ENCODE measurements around the gene PXYLP1. TPM values are rescaled to one million over a fixed set of nuclear protein-coding genes. Genes with fewer than 3 reads are reported as not detected.
A peak's percentile ranks its signal among the peaks of the same experiment; 100 is the strongest.

PXYLP1 gene
- total RNA-seq, 2 donors from 2014 or later = 37.7 to 53.6 TPM

DNA sequence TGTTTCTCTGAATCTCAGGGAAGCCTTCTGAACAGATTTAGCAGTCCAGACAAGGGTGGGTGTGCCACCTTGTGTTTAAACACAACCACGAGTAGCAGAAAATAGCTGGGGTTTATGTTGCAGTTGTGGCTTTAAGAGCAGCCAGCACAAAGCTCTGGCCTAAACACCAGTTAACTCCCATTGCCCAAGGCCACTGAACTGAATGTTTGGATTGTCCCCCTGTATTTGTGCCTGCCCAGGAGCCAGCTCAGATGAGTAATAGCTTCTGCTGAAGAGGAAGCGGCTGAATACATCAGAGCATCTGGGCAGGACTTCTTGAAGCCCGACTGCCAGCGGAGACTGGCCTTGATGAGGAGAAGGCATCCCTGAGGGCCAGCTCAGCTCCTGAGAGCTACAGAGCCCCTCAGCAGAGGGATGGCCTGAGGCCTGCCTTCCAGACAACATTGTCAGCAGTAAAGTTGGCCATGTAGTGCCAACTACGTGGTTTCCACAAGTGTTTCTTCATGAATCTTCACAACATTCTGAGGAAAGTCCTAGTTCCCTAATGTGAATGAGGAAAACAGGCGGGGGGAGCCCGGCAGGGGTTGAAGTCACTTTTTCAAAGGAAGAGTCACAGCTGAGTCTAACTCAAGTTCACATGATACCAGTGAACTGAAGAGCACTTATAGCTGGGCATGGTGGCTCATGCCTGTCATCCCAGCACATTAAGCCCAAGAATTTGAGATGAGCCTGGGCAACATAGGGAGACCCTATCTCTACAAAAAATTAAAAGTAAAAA, 70.9 kb downstream of the PXYLP1 start:
- peaks cover 23% of the 10 kb centered on the region for H3K36me3 Mint-ChIP-seq (ENCODE audit: low read depth)
- peaks cover 17% of the 10 kb centered on the region for H3K9me3 ChIP-seq (ENCODE audit: control insufficient read depth, low read length)
- no peak overlapping the region for H3K4me3 Mint-ChIP-seq
- TF ChIP-seq, protein P1, sequence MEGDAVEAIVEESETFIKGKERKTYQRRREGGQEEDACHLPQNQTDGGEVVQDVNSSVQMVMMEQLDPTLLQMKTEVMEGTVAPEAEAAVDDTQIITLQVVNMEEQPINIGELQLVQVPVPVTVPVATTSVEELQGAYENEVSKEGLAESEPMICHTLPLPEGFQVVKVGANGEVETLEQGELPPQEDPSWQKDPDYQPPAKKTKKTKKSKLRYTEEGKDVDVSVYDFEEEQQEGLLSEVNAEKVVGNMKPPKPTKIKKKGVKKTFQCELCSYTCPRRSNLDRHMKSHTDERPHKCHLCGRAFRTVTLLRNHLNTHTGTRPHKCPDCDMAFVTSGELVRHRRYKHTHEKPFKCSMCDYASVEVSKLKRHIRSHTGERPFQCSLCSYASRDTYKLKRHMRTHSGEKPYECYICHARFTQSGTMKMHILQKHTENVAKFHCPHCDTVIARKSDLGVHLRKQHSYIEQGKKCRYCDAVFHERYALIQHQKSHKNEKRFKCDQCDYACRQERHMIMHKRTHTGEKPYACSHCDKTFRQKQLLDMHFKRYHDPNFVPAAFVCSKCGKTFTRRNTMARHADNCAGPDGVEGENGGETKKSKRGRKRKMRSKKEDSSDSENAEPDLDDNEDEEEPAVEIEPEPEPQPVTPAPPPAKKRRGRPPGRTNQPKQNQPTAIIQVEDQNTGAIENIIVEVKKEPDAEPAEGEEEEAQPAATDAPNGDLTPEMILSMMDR (conservative IDR thresholded peaks at IDR 0.05) = no peak
- no peaks in the 10 kb centered on the region for H3K36me3 ChIP-seq (ENCODE audit: control insufficient read depth, insufficient read depth, low read length)
- WGBS, 2 experiments (ENCODE audit: insufficient coverage in 1 of 2, insufficient read length in 1 of 2) = 90 to 94% methylated on average over 5 to 7 of the region's 7 CpGs
- H3K9ac ChIP-seq (ENCODE audit: extremely low read depth, low read length, poor library complexity, severe bottlenecking) = no peak overlapping the region
- H3K27me3 Mint-ChIP-seq (ENCODE audit: insufficient read depth) = peaks cover 4% of the 10 kb centered on the region
- H3K27me3 ChIP-seq (ENCODE audit: control insufficient read depth, insufficient read depth, low read length, poor library complexity, severe bottlenecking) = no peaks in the 10 kb centered on the region
- H3K4me1 ChIP-seq (ENCODE audit: control insufficient read depth, insufficient read depth, low read length) = no peaks in the 10 kb centered on the region
- no peaks in the 10 kb centered on the region for H3K4me1 Mint-ChIP-seq
- no peak for DNase-seq
- H3K27ac ChIP-seq (ENCODE audit: low read depth, low read length) = no peak overlapping the region
- H3K27ac Mint-ChIP-seq = no peak overlapping the region
- no peak overlapping the region for H3K4me3 ChIP-seq (ENCODE audit: low read length)
- H3K9me3 Mint-ChIP-seq = peaks cover 38% of the 10 kb centered on the region

DNA sequence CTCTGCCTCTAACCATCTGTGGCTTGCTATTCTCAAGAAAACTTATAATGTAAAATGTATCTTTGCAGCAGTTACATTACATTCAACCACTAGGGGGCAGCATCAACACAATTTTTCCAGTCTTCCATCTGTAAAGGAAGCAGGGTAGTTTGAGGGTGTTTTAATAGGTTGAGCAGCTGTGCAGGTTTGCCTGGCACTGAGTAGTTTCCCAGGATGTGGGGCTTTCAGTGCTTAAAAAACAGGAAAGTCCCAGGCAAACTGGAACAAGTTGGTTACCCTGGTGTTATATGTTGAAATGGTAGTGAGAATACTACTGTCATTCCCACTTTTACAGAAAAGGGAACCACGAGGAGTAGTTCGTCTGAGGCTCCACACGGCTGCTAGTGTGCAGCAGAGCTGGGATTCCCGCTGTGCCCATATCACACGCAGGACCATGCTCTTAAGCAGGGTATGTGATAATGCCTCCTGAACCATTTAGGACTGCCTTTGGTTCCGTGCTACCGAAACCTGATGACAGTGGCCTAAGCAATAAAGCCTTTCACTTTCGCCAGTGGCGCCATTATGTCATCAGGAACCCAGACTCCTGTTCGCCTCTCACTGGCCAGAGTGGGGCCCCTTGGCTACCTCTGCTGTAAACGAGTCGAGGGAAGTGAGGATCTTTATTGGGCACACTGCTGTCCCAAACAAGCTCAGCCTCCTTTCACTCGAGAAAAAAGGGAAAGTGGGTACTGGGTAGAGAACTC, 72.0 kb downstream of the PXYLP1 start:
- H3K27ac Mint-ChIP-seq = no peak overlapping the region
- peaks cover 31% of the 10 kb centered on the region for H3K9me3 Mint-ChIP-seq
- 88 to 90% methylated on average over 12 to 13 of the region's 13 CpGs for WGBS, 2 experiments (ENCODE audit: insufficient coverage in 1 of 2, insufficient read length in 1 of 2)
- Histone ChIP-seq H3K4me3 (ENCODE audit: low read length) (no peak overlapping the region), H3K27ac (ENCODE audit: low read depth, low read length) (no peak overlapping the region), H3K9me3 (ENCODE audit: control insufficient read depth, low read length) (peaks cover 15% of the 10 kb centered on the region), H3K4me1 (ENCODE audit: control insufficient read depth, insufficient read depth, low read length) (no peaks in the 10 kb centered on the region), H3K36me3 (ENCODE audit: control insufficient read depth, insufficient read depth, low read length) (no peaks in the 10 kb centered on the region), H3K9ac (ENCODE audit: extremely low read depth, low read length, poor library complexity, severe bottlenecking) (no peak overlapping the region), H3K27me3 (ENCODE audit: control insufficient read depth, insufficient read depth, low read length, poor library complexity, severe bottlenecking) (no peaks in the 10 kb centered on the region)
- peak; percentile 80 for DNase-seq
- H3K36me3 Mint-ChIP-seq (ENCODE audit: low read depth) = peaks cover 22% of the 10 kb centered on the region
- peaks cover 12% of the 10 kb centered on the region for H3K27me3 Mint-ChIP-seq (ENCODE audit: insufficient read depth)
- H3K4me3 Mint-ChIP-seq = no peak overlapping the region
- TF ChIP-seq, protein P1 (conservative IDR thresholded peaks at IDR 0.05) = peak; percentile 93
- H3K4me1 Mint-ChIP-seq = no peaks in the 10 kb centered on the region

DNA sequence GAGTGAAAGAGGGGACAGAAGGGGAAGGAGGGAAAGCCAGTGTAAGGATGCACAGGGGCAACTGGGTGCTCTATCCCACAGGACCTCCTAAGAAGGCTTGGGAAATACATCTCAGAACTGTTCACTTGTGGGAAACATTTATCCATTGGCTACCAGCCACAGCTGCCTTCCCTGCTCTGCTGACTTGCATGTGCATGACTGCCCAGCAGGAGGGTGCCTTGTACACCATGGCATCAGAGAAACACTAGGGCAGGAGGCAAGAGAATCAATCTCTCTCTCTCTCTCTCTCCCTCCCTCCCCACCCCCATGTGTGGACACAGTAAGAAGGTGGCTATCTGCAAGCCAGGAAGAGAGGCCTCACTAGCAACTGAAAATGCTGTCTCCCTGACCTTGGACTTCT, 73.8 kb downstream of the PXYLP1 start:
- Histone ChIP-seq H3K27ac (ENCODE audit: low read depth, low read length) (no peak overlapping the region), H3K4me1 (ENCODE audit: control insufficient read depth, insufficient read depth, low read length) (no peaks in the 10 kb centered on the region), H3K36me3 (ENCODE audit: control insufficient read depth, insufficient read depth, low read length) (no peaks in the 10 kb centered on the region), H3K27me3 (ENCODE audit: control insufficient read depth, insufficient read depth, low read length, poor library complexity, severe bottlenecking) (no peaks in the 10 kb centered on the region), H3K9me3 (ENCODE audit: control insufficient read depth, low read length) (peaks cover 12% of the 10 kb centered on the region), H3K4me3 (ENCODE audit: low read length) (no peak overlapping the region), H3K9ac (ENCODE audit: extremely low read depth, low read length, poor library complexity, severe bottlenecking) (no peak overlapping the region)
- peaks cover 12% of the 10 kb centered on the region for H3K27me3 Mint-ChIP-seq (ENCODE audit: insufficient read depth)
- H3K27ac Mint-ChIP-seq = no peak overlapping the region
- no peak overlapping the region for H3K4me3 Mint-ChIP-seq
- no peaks in the 10 kb centered on the region for H3K4me1 Mint-ChIP-seq
- peaks cover 16% of the 10 kb centered on the region for H3K9me3 Mint-ChIP-seq
- TF ChIP-seq, protein P1 (conservative IDR thresholded peaks at IDR 0.05) = peak; percentile 12
- no peak for DNase-seq
- peaks cover 7% of the 10 kb centered on the region for H3K36me3 Mint-ChIP-seq (ENCODE audit: low read depth)

Measured in endodermal cell (in vitro differentiated cells).